HG03575 (cell line): ENCODE measurements around the gene GABRD.

Experiments
- ATAC-seq: cut with Tn5 transposase; IDR thresholded peaks from one replicate; pipeline ENCODE4 v1.9.1; 2021; ENCODE audit not compliant: unreplicated experiment, insufficient number of reproducible peaks, low FRiP score; ENCODE audit errors: extremely low read depth

Gene GABRD

DNA sequence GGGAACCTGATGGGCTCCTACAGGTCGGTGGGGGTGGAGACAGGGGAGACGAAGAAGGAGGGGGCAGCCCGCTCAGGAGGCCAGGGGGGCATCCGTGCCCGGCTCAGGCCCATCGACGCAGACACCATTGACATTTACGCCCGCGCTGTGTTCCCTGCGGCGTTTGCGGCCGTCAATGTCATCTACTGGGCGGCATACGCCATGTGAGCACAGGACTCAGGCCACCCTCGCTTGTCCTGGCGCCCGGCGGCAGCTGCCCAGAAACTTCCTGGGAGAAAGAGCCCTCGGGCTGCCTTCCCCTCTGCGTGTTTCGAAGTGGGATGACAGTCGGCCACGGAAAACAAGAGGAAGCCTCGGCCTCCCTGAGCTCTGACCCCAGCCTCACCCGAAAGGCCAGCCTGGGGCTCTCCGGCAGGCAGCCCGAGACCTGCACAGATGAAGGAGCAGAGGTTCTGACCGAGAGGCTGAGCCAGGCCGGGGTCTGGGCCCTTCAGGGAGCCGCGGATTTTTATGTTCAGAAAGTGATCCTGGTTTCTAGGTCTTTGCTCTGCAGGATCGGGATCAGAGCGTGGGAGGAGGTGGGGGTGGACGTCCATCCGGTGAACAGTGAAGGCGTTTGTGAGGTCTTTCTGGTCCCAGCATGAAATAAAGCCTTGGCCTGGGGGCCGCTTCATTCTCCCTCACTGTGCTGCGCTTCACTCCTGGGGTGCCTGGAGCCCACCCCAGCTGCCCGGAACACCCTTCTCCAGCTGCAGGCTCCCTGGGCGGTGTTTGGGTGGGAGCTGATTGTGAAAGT, 11.1 kb downstream of the GABRD start:
- ATAC-seq: no peak

DNA sequence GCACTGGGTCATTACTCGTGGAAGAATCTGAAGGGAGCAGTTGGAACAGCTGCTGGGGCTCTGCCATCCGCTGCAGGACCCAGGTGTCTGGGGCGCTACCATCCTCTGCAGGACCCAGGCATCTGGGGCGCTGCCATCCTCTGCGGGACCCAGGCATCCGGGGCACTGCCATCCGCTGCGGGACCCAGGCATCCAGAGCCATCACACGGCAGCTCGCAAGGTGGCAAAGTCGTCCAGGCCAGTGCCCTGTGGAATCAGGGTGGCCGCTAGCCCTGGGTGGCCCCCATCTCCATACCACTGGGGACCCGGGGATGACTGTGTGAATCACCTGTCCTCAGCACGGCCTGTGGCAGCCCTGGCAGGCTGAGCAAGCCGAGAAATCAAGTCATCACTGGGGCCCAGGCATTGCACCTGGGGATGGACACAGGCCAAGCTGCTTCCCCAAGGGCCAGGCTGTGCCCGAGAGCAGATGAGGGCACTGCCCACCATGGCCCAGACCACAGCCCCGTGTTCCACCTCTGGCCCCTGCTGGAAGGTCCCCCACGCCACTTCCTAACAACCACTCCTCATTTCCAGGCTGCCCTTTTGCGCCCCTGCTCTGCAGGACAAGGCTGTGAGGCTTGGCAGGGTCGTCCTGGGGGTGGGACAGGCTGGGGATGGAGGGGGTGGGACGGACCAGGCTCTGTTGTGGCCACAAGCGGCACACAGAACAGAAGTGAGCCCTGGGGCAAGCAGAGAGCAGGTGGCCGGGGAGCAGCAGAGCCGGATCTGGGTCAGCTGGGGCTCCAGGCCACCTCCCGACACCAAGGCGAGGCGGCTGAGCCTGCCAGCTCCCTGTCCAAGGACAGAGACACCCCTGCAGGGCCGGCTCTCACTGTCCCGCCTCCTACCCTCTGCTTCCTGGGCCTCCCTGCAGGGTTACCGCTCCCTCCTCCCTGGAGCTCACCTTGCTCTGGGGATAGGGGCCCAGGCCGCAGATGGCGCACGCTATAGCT, 12.7 kb downstream of the GABRD start:
- ATAC-seq: no peak

DNA sequence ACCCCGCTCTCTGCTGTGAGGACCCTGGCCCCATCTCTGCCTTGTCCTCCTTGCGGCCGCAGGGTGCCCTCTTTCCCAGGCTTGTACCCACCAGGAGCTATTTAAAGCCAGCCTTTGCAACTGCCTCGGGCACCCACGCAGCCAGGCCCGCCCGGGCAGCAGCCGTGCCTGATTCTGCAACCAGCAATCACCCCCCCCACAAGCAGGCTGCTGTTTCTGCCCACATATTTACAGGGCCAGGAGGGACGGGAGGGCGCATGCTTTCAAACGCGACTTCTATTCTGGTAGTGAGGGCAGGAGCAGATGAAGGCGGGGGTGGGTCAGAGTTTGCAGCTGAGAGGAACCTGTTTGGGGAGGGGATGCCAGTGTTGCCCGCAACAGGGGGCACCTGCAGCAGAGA, 13.6 kb downstream of the GABRD start:
- ATAC-seq: no peak

- no peak for ATAC-seq
Measured at GRCh38 chr1:2033165-2033564, 14.0 kb downstream of the GABRD start.

GRCh38 chr1:2036287-2036686, 17.1 kb downstream of the GABRD start:
- no peak for ATAC-seq

- no peak for ATAC-seq
Measured at GRCh38 chr1:2037314-2037979, 18.3 kb downstream of the GABRD start.

DNA sequence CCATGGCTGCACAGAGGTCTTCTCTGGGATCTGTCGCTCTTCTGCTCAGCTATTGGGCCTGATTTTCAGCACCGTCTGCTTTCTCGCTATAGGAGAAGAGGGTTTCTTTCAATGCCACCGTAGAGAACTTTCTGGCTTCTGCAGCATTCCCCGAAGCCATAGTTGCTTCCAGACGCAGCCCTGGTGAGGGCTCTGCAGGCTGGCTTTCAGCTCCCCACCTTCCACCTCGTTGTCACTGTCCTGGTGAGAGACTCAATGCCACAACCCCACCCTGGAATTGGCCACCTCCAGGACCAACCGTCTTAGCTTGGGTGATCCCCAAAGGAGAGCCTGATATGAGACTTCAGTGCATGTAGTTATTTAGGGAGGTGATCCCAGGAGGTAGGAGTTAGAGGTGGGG, 19.1 kb downstream of the GABRD start:
- ATAC-seq: no peak

DNA sequence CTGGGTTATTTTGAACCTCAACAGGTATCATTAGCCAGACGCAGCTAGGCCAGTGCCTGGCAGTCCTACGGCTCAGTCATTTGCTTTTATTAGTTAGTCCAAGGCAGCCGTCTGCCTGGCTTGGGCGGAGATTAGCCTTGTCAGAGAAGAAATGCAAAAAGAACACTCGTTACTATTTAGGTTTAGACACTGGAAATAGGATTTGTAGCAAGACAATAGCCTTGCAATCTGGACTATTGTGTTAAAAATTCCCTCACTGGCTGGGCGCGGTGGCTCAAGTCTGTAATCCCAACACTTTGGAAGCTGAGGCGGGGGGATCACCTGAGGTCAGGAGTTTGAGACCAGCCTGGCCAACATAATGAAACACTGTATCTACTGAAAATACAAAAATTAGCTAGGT, 20.1 kb downstream of the GABRD start:
- no peak for ATAC-seq

GRCh38 chr1:2041305-2041704, 22.2 kb downstream of the GABRD start:
- no peak for ATAC-seq

- no peak for ATAC-seq
Measured at GRCh38 chr1:2041887-2042286, 22.7 kb downstream of the GABRD start.

- no peak for ATAC-seq
Measured at GRCh38 chr1:2042830-2043773, 24.0 kb downstream of the GABRD start.

DNA sequence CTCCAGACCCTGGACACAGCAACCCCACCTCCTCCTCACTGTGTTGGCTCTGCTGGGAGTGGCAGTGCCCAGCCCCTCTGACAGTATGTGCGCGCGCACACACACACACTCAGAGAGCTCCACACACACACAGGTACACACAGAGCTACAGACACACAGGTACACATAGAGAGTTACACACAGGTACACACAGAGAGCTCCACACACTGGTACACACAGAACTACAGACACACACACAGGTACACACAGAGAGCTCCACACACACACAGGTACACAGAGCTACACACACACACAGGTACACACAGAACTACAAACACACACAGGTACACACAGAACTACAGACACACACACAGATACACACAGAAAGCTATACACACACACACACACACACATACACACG, 24.7 kb downstream of the GABRD start:
- ATAC-seq: no peak

DNA sequence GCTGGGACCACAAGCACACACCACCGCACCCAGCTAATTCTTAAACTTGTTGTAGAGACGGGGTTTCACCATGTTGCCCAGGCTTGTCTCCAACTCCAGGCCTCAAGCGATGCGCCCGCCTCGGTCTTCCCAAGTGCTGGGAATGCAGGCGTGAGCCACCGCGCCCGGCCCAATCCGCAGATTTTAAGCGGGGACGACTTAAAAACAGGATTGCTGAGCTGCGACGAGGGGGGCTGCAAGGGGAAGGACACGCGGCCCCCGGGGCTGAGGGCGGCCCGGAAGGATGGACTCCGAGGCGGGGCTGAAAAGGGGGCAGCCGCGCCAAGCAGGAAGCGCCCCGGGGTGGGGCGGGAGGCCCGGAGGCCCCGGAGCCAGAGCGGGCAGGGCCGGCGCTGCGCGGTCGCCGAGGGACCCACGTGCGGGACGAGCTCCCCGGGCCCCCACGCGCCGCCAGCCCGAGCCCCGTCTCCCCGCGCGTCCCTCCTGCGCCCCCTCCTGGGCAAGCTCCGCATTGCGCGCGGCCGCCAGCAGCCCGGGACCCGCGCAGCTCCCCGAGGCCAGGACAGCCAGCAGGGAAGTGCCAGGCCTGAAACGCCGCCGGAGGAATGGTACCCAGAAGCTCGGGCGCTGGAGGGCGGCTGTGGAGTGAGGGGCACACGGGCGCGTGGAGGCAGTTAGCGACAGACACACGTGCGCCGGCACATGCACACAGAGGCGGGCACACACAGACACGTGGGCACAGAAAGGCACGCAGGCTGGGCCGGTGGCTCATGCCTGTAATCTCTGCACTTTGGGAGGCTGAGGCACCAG, 25.6 kb downstream of the GABRD start:
- no peak for ATAC-seq

- no peak for ATAC-seq
Measured at GRCh38 chr1:2045468-2046173, 26.5 kb downstream of the GABRD start.

GRCh38 chr1:2046174-2046917, 27.2 kb downstream of the GABRD start:
- no peak for ATAC-seq

- no peak for ATAC-seq
Measured at GRCh38 chr1:2046953-2047748, 28.0 kb downstream of the GABRD start.
